Right hindlimb (tissue), 1 donor: Measurements from ENCODE around the gene PRKRIP1.
A peak's percentile ranks its signal among the peaks of the same experiment; 100 is the strongest.
"Not testable (repeated sequence)": the region's sequence is repeated elsewhere in the genome, so short reads cannot be mapped to it uniquely, and the experiment has no call there.

Experiments used
- DNase-seq: peaks from one replicate; pipeline ENCODE4 v3.0.0-alpha.2; 2018

PRKRIP1 gene

GRCh38 chr7:102404005-102404861, 8.1 kb downstream of the PRKRIP1 start:
- DNase-seq, result no peak

- DNase-seq, result not testable (repeated sequence)
Measured at GRCh38 chr7:102404862-102405188, 8.7 kb downstream of the PRKRIP1 start.

GRCh38 chr7:102407910-102408309, 11.7 kb downstream of the PRKRIP1 start:
- DNase-seq, result no peak

- not testable (repeated sequence) for DNase-seq
Measured at GRCh38 chr7:102408530-102408929, 12.4 kb downstream of the PRKRIP1 start.

- DNase-seq, result no peak
Measured at GRCh38 chr7:102409340-102409739, 13.2 kb downstream of the PRKRIP1 start.

DNA sequence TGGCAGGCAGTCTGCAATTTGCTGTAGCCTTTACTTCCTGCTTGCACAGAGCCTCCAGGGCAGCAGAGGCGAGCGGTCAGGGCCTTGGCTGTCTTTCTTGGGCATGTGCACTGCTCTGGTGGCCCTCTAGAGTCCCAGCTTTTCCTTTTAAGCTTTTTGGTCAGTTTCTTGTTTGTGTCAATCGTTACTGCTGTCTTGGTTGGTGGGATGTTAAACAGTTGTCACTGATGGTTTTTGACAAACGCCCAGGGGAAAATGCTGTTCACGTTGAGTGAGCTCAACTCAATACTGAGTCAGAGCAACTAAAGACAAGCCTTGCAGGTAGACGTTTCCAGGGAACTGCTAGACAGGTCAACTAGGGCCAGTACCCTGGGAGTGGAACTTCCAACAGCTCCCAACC, 14.0 kb downstream of the PRKRIP1 start:
- no peak for DNase-seq

DNA sequence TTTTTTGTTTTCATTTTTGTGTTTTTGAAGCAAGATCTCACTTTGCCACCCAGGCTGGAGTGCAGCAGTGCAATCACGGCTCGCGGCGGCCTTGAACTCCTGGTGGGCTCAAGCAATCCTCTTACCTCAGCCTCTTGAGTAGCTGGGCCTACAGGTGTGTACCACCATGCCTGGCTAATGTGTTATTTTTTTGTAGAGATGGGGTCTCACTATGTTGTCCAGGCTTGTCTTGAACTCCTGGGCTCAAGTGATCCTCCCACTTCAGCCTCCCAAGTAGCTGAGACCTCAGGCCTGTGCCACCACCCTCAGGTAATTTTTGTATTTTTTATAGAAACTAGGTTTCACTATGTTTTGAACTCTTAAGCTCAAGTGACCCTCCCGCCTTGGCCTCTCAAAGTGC, 14.8 kb downstream of the PRKRIP1 start:
- DNase-seq, result no peak

GRCh38 chr7:102412548-102412947, 16.4 kb downstream of the PRKRIP1 start:
- no peak for DNase-seq

DNA sequence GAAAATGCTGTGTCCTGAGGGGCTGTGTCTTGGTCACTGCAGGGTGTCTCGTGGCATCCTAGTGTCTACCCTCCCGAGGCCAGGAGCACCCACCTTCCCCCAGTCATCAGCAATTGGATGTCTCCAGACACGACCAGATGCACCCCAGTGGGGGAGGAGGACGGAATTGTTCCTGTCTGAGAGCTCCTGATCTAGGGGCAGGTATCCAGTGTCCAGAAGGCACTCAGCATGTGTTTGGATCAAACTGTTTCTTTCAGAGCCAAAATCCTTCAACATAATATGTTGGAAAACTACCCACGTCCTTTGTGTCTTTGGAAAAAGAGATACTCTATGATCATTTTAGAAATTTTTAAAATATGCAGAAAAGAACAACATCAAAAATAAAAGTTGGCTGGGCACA, 16.9 kb downstream of the PRKRIP1 start:
- DNase-seq, result no peak

GRCh38 chr7:102413611-102414010, 17.4 kb downstream of the PRKRIP1 start:
- DNase-seq, result no peak

- DNase-seq, result no peak
Measured at GRCh38 chr7:102415685-102416225, 19.6 kb downstream of the PRKRIP1 start.

GRCh38 chr7:102416406-102416805, 20.2 kb downstream of the PRKRIP1 start:
- DNase-seq, result no peak

- DNase-seq, result no peak
Measured at GRCh38 chr7:102417105-102417504, 20.9 kb downstream of the PRKRIP1 start.

- no peak for DNase-seq
Measured at GRCh38 chr7:102418592-102418991, 22.4 kb downstream of the PRKRIP1 start.

GRCh38 chr7:102421706-102422240, 25.6 kb downstream of the PRKRIP1 start:
- no peak for DNase-seq

DNA sequence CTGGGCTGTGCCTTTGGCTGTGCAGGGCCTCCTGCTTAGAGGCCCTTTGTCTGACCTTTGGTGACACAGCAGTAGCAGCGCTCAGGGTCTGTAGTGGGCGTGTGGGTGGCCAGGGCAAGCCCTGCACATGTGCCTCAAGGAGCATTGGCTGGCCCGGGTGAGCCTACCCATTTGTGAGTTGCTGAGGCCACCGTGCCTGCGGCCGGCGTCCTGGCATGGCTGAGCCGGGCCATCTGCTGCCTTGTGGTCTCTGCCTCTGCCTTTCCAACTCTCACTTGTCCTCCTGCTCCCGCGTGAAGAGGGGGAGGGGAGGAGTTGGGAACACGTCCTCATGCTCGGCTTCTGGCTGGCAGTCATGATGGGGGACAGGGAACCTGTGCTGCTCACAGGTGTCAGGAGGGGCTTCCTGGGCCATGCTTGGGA, 28.0 kb downstream of the PRKRIP1 start:
- peak; percentile 40 for DNase-seq

DNA sequence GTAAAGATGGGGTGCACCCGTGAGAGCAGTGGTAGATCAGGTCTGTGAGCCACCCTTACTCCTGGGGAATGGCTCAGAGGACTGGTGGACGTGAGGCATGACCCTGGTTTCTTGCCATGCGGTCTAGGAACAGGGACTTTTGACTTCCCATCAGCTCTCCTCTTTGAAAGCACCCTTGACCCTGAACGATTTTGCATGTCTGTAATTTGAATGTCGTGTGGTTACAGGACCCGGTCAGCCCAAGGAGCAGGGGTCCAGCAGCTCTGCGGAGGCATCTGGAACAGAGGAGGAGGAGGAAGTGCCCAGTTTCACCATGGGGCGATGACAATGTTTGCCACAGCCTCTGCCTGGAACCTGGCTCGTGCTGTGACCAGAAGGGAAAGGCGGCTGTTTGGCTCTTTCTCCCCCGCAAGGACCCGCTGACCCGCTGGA, 28.6 kb downstream of the PRKRIP1 start:
- no peak for DNase-seq

GRCh38 chr7:102425639-102426267, 29.6 kb downstream of the PRKRIP1 start:
- peak; percentile 62 for DNase-seq

DNA sequence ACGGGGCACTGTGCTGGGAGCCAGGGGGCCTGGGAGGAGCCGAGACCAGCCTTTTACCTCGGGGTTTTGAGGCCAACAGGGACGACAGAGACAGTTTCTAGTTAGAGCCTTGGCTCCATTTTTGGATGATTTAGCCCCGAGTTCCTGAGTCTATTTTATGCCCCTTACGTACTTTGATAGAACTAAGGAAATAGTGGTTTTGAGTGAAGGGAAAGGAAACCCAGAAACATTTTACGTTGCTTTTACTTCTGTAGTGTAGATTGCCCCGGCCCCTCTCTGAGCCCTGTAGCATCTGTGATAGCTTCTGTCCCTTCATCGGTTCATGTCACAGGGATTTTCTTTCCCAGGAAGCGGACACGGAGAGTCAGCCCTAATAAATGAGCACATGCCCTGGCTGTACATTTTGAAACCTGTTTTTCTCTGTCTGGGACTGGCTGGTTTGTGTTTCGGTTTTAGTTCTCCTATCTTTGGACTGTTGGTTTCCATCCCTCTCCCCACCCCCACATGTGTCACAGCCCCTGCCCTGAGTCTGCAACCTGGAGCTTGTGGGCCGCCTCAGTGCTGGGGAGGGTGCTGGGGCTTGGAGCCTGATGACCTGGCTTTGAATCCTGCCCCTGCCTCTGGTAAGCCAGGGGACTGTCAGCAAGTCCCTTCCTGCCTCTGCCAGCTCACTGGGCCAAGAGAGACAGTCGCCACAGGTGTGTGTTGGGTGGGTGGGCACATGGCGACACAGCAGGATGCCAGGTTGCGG, 30.3 kb downstream of the PRKRIP1 start:
- DNase-seq, result no peak

DNA sequence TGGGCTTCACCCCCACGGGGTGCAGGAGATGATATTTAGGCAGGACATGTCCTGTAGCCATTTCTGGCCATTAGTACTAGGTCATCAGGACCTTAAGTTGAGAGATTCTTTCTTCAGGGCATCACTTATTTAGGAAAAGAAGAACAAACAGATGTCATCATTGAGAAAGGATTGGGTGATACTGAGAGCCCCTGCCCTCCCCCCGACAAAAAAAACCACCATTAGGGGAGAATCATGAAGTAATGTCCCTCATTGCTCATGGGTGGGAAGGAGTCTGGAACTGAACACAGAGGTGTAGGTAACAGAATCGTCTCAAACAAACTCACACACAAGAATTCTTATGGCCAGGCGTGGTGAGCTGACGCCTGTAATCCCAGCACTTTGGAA, 30.8 kb downstream of the PRKRIP1 start:
- no peak for DNase-seq

- no peak for DNase-seq
Measured at GRCh38 chr7:102429141-102429899, 33.2 kb downstream of the PRKRIP1 start.

DNA sequence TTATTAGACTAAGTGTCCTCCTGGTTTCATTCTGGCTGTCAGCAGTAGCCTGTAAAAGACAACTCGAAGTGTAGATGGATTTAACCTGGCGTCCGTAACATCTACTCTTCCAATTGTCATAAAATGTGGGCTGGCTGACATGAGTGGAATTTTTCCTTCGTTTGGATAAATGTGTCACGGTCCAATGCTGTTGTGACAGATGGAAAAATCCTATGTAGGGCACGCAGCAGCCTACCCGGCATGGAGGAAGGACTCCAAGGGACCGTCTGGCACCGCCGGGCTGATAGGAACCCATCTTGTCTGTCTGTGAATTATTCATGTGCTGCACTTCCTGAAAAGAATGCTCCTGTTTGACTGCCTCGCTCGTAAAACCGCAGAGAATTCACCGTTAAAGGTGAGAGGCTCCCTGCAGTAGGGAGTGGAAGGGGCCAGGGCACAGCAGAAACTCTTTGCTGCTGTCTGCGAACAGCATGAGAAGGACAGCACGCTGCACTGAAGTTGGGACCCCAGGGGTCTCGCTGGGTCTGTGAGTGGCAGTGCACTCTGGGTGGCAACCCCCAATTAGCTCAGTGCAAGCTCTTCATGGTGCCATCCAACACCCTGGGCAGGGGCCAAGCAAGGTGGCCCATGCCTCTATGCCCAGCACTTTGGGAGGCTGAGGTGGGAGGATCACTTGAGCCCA, 35.6 kb downstream of the PRKRIP1 start:
- DNase-seq, result no peak
